Embryonic facial prominence (tissue), 1 donor: ENCODE results near the gene ZKSCAN3.
"Not testable (repeated sequence)": the region's sequence is repeated elsewhere in the genome, so short reads cannot be mapped to it uniquely, and the experiment has no call there.

ENCODE experiments used
- DNase-seq: peaks from one replicate; pipeline ENCODE4 v3.0.0-alpha.2; 2016; ENCODE audit errors: extremely low spot score

Gene ZKSCAN3

DNA sequence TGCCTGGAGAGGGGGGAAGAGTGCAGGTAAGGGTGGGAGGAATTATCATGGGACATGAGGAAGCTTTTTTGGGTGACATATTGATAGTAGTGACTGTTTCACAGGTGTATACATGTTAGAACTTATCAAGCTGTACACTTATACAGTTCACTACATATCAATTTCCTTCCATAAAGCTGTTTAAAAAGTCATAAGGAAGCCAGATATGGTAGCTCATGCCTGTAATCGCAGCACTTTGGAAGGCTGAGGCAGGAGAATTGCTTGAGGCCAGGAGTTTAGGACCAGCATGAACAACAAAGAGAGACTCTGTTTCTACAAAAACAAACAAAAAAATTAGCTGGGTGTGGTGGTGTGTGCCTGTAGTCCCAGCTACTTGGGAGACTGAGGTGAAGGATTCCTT lies 28.1 kb downstream of the ZKSCAN3 start:
- DNase-seq: no peak

DNA sequence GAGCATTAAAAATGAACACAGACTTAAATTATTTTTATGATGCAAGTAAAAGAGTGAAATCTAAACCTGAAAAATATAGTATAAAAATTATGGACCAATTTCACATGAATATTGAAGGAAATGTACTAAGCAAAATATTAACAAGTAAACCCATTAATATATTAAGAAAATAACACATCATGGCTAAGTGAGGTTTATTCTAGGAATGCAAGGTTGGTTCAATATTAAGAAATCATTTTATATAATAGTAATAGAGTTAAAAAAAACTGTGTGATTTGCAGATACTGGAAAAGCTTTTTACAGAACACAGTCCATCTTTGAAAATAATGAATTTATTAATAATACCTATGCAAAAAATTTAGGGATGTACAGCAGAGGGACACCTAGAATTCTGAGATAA lies 28.9 kb downstream of the ZKSCAN3 start:
- DNase-seq: no peak

DNA sequence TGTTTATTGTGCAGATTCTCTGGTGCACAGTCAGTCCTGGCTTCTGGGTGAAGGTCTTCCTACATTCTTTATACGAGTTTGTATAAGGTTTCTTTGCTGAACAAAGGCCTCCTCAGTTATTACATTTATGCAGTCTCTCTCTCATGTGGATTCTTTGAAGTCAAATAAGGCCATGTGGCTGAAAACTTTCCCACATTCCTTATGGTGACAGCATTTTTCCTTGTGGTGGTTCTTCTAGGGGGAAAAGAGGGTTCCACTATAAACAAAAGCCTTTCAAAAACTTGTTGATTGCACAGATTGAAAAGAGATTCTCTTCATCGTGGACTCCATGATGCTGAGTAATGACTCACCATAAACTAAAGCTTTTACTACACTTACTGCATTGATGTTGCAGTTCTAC lies 30.6 kb downstream of the ZKSCAN3 start:
- no peak for DNase-seq

DNA sequence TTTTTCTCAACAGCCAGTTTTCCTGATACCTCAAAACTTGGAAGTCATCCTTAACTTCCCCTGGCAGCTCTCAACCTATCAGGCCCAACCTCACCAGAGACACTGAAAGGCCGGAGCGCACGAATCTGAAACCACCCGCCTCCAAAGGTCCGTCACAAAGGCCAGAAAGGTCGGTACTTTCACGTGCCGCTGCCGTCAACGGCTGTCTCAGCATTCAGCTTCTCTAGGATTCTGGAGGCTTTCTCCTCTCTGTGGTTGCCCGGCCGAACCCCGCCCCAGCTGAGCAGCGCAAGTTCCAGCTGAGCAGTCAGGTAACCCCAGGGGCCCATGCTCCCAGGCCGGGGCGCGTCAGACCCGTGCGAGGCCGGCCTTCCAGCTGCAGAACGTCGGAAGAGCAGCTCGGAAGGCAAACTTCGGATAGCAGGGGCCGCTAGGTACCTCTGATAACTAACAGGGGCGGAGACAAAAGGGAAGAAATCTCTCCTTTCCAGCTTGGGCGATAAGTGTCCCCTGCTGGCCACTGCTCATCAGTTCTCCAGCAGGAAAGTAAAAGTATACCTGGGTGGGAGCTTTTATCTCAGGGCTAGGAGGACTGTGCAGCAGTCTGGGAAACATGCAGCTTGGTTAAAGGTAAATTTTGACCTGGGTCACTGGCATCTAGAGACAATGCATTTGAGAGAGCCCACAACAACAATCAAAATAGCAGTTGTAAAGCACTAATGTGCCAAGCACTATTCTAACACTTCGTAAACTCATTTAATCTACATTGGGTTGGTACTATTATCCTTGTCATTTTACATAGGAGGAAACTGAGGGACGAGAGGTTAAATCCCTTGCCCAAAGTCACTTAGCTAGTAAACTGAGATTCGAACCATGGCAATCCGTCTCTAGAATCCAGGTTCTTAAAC lies 33.7 kb downstream of the ZKSCAN3 start:
- DNase-seq: peak; percentile 28

DNA sequence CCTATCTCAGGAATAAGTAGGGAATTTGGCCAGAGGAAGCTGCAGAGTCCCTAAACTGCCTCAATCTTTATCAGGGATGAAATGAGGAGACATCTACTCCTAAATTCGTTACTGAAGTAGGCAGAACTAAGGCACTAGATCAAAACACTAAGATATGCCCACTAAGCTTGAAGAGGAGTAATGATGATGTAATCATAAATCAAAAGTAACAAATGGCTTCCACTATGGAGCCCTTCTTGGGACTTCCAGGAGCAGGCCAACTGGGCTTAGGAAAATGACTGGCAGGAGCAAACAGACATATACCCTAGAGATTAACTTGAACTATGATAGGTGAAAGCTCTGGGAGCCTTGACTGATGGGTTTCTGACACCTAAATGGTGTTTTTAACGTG lies 34.4 kb downstream of the ZKSCAN3 start:
- DNase-seq: no peak

DNA sequence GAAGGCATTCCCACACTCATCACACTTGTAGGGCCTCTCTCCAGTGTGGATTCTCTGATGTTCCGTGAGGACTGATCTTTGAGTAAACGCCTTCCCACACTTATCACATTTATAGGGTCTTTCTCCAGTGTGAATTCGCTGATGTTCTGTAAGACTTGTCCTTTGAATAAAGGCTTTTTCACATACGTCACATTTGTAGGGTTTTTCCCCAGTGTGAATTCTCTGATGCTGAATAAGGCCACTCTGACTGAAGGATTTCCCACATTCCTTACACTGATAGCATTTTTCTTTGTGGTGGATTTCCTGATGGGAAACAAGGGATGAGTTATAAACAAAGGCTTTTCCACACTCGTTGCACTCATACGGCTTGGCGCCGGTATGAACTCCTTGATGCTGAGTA lies 40.9 kb downstream of the ZKSCAN3 start:
- no peak for DNase-seq

DNA sequence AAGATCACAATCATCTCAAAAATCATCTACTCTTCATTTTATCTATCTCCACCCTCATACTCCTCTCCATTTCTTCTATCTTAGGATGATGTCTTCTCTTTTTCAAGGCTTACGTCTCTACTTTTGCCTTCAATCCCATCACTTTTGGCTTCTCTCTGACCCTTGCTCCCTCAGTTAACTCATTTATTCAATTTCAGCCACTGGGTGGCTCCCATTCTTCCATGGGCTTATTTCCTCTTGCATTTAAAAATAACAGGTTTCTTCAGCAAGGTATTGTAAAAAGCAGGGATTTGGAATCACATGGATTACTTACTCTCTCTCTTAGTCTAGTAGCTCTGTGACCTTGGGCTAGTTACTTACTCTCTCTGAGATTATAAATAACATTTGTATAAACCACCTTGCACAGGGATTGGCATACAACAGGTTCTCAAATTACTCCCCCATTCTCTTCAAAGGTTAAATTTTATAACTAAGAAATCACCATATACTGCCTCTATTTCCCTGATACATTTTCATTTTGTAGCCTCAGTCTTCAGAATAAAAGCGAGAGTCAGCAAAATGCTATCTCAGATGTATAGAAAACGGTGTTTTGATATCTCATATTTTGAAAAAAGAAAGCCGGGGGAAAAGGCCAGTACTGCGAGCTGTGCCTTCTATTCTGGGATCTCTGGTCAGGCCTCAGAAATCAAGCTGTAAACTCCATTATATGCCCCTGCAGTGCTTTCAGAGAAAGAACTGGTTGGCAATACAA lies 44.3 kb downstream of the ZKSCAN3 start:
- no peak for DNase-seq

DNA sequence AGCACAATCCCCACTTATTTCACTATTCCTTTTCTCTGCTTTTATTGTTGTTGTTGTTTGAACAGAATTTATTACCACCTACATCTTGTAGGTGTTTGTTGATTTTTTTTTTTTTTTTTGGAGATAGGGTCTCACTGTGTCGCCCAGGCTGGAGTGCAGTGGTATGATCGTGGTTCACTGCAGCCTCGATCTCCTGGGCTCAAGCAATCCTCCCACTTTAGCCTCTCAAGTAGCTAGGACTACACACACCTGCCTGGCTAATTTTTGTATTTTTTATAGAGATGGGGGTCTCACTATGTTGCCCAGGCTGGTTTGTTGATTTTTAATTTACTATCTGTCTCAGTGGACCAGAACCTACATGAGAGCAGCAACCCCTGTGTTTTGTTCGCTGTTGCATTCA lies 46.2 kb downstream of the ZKSCAN3 start:
- no peak for DNase-seq

DNA sequence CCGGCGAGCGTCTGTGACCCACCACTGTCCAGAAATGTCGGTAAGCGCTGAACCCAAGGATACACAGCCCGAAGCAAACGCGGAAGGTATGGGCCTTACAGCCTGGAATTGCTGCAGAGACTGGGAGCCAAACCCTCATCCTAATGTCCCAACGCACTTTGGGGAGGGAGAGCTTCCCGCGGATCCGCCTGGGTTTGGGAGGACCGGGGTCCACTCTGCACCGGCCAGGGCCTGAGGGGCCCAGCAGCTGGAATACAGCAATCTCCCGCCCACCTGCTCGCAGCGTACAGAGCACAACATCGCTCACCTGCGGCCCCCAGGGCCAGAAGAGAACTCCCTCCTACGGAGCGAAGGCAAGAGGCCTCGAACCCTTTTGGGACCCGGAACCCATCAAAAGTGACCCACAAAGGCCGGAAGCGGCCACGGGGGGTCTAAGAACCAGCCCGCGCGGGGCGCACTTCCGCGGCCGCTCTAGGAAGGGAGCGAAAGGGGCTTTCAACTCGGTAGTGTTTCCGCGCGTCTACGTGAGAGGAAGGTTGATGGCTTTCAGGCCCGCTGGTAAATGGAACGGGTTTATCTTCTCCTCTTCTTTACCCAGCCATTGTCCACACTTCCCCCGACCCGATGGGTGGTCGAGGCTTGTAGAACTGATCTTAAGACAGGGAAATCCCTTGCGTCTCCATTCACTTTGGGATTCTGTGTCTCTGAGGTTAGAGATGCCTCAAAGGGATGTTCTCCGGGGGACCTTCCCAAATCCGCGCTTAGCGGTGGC lies 49.8 kb downstream of the ZKSCAN3 start, which contains the start of gene ZSCAN12:
ZSCAN12 (minus strand) TSS at position 398 of the 772 bp plus-strand sequence. CDS start 1,342 bp downstream, outside the sequence.
- peak; percentile 65 for DNase-seq

DNA sequence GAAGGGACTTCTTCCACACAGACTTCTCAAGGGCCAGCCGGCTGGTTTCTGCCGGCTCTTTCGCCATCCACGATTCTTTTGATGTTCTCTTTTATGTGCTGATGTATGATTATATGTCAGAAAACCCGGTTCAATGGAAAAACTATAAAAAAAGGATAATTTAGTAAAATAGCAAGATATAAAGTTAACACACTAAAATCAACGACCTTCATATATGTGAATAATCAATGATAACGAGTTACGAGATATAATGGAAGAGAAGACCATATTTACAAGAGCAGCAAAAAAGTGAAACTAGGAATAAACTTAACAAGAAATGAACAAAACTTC lies 50.3 kb downstream of the ZKSCAN3 start:
- no peak for DNase-seq

DNA sequence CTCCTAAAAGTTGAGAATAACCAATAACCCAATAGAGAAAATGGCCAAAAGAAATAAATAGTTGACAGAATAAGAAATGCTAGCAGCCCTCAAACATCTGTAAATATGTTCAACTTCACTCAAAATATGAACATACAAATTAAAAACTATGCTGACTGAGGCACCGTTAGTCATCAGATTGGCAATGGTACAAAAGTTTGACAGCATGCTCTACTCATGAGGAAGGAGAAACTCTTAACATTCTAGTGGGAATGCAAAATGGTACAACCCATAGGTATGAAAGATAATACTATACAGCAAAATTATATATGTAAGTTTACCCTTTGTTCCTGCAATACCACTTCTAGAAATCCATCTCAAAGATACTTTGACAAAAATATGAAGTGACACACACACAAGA lies 51.4 kb downstream of the ZKSCAN3 start:
- DNase-seq: no peak

DNA sequence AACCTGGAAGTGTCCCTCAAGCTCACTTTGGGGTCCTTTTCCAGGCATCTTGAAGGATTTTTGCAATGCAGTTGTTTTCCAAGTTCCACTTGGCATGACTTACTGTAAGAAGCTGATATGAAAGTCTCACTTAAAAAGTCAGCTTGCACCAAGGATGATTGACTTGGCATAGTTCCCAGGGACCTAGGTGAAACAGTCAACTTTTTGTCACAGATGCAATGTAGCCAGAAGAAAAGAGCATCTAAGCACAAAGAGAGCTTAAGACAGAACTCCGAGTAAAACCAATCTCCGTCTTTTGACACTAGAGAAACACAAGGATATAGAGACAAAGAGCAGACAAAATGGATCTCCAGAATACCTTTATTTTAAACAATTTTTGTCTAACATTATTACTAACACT lies 52.5 kb downstream of the ZKSCAN3 start:
- DNase-seq: no peak

DNA sequence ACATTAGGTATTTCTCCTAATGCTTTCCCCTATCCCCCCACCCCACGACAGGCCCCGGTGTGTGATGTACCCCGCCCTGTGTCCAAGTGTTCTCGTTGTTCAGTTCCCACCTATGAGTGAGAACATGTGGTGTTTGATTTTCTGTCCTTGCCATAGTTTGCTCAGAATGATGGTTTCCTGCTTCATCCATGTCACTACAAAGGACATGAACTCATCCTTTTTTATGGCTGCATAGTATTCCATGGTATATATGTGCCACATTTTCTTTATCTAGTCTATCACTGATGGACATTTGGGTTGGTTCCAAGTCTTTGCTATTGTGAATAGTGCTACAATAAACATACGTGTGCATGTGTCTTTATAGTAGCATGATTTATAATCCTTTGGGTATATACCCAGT lies 54.2 kb downstream of the ZKSCAN3 start:
- not testable (repeated sequence) for DNase-seq

DNA sequence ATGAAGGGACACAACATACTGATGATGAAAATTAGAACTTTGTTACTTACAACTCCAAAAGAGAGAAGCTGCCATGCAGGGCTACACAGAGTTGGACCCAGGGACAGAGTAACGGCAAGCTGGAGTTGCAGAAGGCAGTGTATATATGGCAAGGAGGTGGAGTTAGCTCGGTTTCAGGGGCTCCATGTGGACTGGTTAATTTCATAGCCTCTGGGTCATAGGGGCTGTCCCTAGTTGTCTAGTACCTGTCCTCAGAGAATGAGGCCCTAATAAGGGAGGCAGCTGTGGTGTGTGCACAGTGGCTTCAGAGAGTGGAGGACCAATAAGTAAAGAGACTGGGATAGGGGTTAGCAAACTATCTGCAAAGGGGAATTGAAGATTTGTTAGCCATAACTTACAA lies 57.7 kb downstream of the ZKSCAN3 start:
- no peak for DNase-seq

DNA sequence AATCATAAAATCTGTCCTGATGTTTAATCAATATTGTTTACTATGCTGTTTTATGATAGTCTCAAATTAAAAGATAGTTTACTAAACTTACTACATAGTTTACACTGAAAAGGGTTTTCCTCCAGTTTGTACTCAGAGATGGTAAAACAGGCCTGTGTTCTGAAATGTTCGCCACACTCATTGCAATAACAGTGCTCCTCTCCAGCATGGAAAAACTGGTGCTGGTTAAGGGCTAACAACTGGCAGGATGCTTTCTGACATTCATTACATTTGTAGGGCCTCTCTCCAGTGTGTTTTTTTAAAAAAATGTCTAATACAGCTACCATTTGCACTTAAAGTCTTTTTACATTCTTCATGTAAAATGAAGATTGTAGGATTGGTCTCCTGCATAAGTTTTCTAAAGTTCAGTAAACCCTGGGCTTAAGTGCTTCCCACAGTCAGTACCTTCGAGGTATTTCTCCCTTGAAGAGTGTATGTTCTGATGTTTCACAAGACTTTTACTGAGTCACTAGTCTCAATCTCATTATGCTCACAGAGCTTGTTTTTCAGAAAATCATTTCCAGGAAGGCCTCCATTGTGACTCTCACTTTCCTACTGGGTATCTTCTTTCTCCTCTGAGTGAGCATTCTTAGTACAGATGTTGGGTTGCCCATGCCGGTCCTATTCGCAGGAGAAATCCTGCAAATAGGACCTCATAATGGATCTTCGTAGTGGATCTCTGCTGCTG lies 58.5 kb downstream of the ZKSCAN3 start:
- no peak for DNase-seq

DNA sequence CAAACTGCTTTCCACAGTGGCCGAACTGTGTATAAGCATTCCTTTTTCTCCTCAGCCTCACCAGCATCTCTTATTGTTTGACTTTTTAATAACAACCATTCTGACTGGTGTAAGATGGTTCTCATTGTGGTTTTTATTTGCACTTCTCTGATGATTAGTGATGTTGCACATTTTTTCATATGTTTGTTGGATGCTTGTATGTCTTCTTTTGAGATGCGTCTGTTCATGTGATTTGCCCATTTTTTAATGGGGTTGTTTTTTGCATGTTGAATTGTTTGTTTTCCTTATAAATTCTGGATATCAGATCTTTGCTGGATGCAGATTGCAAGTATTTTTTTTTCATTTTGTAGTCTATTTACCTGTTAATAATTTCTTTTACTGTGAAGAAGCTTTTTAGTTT lies 61.0 kb downstream of the ZKSCAN3 start:
- DNase-seq: no peak

DNA sequence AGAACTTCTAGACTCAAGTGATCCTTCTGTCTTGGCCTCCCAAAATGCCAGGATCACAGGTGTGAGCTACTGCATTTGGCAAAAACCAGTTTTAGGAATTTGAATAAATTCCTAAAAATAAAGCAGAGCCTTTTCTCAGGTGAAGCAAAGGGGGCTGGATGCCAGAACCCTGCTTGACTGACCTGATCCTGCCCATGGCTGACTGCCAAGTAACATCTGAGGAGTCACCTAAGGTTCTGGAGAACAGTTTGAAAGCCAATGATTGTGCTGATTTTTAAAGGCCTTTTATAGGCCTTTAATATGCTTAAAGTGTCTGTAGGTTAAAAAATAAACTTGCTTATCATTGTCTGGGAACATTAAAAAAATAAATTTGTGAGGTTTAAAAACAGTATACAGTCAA lies 63.9 kb downstream of the ZKSCAN3 start:
- DNase-seq: no peak
